ENCODE measurements around the gene ANK3. TPM values are rescaled to one million over a fixed set of nuclear protein-coding genes. Genes with fewer than 3 reads are reported as not detected.

Gene ANK3
- polyA plus RNA-seq, 1 donor from 2014 or later = 114 TPM

GRCh38 chr10:60295028-60295937, 94.4 kb downstream of the ANK3 start:
- no peak overlapping the region for H3K4me3 ChIP-seq (ENCODE audit: low read length)
- H4K20me1 ChIP-seq (ENCODE audit: insufficient read depth) = peaks cover 7% of the 10 kb centered on the region
- peaks cover 23% of the 10 kb centered on the region for H3K79me2 ChIP-seq (replicated peaks; ENCODE audit: insufficient read depth, low read length)
- no peak overlapping the region for H2AFZ ChIP-seq (ENCODE audit: low read depth, low read length)
- TF ChIP-seq EZH2 (IDR thresholded peaks at IDR 0.05; ENCODE audit: borderline replicate concordance, insufficient read depth, low read length, poor library complexity, severe bottlenecking) (no peak), REST (IDR thresholded peaks at IDR 0.05; ENCODE audit: borderline replicate concordance) (no peak), MXI1 (conservative IDR thresholded peaks at IDR 0.05; ENCODE audit: poor library complexity, severe bottlenecking) (no peak), EP300 (conservative IDR thresholded peaks at IDR 0.05; ENCODE audit: poor library complexity, severe bottlenecking) (no peak), RAD21 (conservative IDR thresholded peaks at IDR 0.05) (no peak), TAF1 (IDR thresholded peaks at IDR 0.05; ENCODE audit: low read depth) (no peak), POLR2AphosphoS5 (IDR thresholded peaks at IDR 0.05) (no peak), SMC3 (conservative IDR thresholded peaks at IDR 0.05; ENCODE audit: poor library complexity) (no peak), CTCF (IDR thresholded peaks at IDR 0.05; ENCODE audit: poor library complexity, severe bottlenecking) (no peak)
- no peak overlapping the region for H3K9ac ChIP-seq (ENCODE audit: low read length)
- no peaks in the 10 kb centered on the region for H3K9me3 ChIP-seq (ENCODE audit: low read length)
- no peak overlapping the region for H3K27ac ChIP-seq (ENCODE audit: low read length)
- no peak overlapping the region for H3K4me2 ChIP-seq (ENCODE audit: low read length)
- no peaks in the 10 kb centered on the region for H3F3A ChIP-seq (ENCODE audit: insufficient read depth, low read length, poor library complexity, severe bottlenecking)
- no peaks in the 10 kb centered on the region for H3K27me3 ChIP-seq (ENCODE audit: insufficient read depth, low read depth, low read length)
- H3K9me2 ChIP-seq (ENCODE audit: insufficient read depth, low read length) = no peaks in the 10 kb centered on the region
- H3K36me3 ChIP-seq (ENCODE audit: insufficient read depth, low read length) = no peaks in the 10 kb centered on the region

DNA sequence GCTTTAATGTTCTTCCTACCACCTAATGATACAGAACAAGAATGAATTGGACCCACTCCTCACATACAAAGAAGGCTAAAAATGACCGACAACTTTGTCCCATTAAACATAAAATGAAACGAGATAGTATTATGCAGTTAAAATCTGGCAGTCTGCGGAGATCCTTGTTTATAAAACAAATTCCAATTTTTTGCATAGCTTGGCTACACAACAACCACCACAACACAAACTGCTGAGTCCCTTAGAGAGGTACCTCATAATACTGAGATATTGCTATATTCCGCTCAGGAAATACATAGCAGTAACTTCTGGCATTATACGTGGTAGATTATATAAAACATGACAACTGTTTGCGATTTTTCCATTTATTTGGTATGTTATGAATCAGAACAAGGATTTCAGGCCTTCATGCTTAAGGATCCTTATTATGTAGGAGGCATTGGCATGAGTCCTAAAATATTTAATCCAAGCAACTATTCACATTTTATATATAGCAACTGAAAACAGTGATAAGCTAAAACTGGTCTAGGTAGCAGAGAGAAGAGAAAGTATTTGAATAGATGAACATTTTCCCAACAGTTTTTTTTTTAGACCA, 96.0 kb downstream of the ANK3 start:
- no peak overlapping the region for H3K27ac ChIP-seq (ENCODE audit: low read length)
- H3K27me3 ChIP-seq (ENCODE audit: insufficient read depth, low read depth, low read length) = no peaks in the 10 kb centered on the region
- H3K9ac ChIP-seq (ENCODE audit: low read length) = no peak overlapping the region
- H3K36me3 ChIP-seq (ENCODE audit: insufficient read depth, low read length) = no peaks in the 10 kb centered on the region
- no peaks in the 10 kb centered on the region for H3F3A ChIP-seq (ENCODE audit: insufficient read depth, low read length, poor library complexity, severe bottlenecking)
- H3K4me2 ChIP-seq (ENCODE audit: low read length) = no peak overlapping the region
- H2AFZ ChIP-seq (ENCODE audit: low read depth, low read length) = no peak overlapping the region
- no peak overlapping the region for H3K4me3 ChIP-seq (ENCODE audit: low read length)
- TF ChIP-seq POLR2AphosphoS5 (IDR thresholded peaks at IDR 0.05) = no peak
- TF ChIP-seq RAD21 (conservative IDR thresholded peaks at IDR 0.05) = no peak
- no peak for TF ChIP-seq TAF1 (IDR thresholded peaks at IDR 0.05; ENCODE audit: low read depth)
- TF ChIP-seq CTCF (IDR thresholded peaks at IDR 0.05; ENCODE audit: poor library complexity, severe bottlenecking) = no peak
- no peak for TF ChIP-seq SMC3 (conservative IDR thresholded peaks at IDR 0.05; ENCODE audit: poor library complexity)
- TF ChIP-seq MXI1 (conservative IDR thresholded peaks at IDR 0.05; ENCODE audit: poor library complexity, severe bottlenecking) = no peak
- TF ChIP-seq EP300 (conservative IDR thresholded peaks at IDR 0.05; ENCODE audit: poor library complexity, severe bottlenecking) = no peak
- TF ChIP-seq REST (IDR thresholded peaks at IDR 0.05; ENCODE audit: borderline replicate concordance) = no peak
- TF ChIP-seq EZH2 (IDR thresholded peaks at IDR 0.05; ENCODE audit: borderline replicate concordance, insufficient read depth, low read length, poor library complexity, severe bottlenecking) = no peak
- no peaks in the 10 kb centered on the region for H3K9me3 ChIP-seq (ENCODE audit: low read length)
- no peaks in the 10 kb centered on the region for H3K9me2 ChIP-seq (ENCODE audit: insufficient read depth, low read length)
- H3K79me2 ChIP-seq (replicated peaks; ENCODE audit: insufficient read depth, low read length) = peaks cover 19% of the 10 kb centered on the region
- H4K20me1 ChIP-seq (ENCODE audit: insufficient read depth) = peaks cover 7% of the 10 kb centered on the region
